ENCODE measurements around the gene AOPEP.
"Not testable (repeated sequence)": the region's sequence is repeated elsewhere in the genome, so short reads cannot be mapped to it uniquely, and the experiment has no call there.

Gene AOPEP

GRCh38 chr9:94965631-94966030, 239.1 kb downstream of the AOPEP start:
- not testable (repeated sequence) for DNase-seq (ENCODE audit: low spot score)

GRCh38 chr9:94966046-94966445, 239.5 kb downstream of the AOPEP start:
- not testable (repeated sequence) for DNase-seq (ENCODE audit: low spot score)

- no peak for DNase-seq (ENCODE audit: low spot score)
Measured at GRCh38 chr9:94967482-94967881, 241.0 kb downstream of the AOPEP start.

- DNase-seq (ENCODE audit: low spot score) = no peak
Measured at GRCh38 chr9:94971378-94972131, 245.1 kb downstream of the AOPEP start.

GRCh38 chr9:94973451-94973941, 247.0 kb downstream of the AOPEP start:
- DNase-seq (ENCODE audit: low spot score) = no peak

- DNase-seq (ENCODE audit: low spot score) = no peak
Measured at GRCh38 chr9:94974154-94974879, 247.8 kb downstream of the AOPEP start.

GRCh38 chr9:94975480-94975879, 249.0 kb downstream of the AOPEP start:
- no peak for DNase-seq (ENCODE audit: low spot score)

- DNase-seq (ENCODE audit: low spot score) = no peak
Measured at GRCh38 chr9:94976077-94976476, 249.6 kb downstream of the AOPEP start.

- DNase-seq (ENCODE audit: low spot score) = no peak
Measured at GRCh38 chr9:94977416-94977815, 250.9 kb downstream of the AOPEP start.

GRCh38 chr9:94979904-94980507, 253.5 kb downstream of the AOPEP start:
- DNase-seq (ENCODE audit: low spot score) = no peak

- peak; percentile 66 for DNase-seq (ENCODE audit: low spot score)
Measured at GRCh38 chr9:94980947-94981722, 254.6 kb downstream of the AOPEP start.

GRCh38 chr9:94981723-94982090, 255.2 kb downstream of the AOPEP start:
- no peak for DNase-seq (ENCODE audit: low spot score)

GRCh38 chr9:94982211-94982610, 255.7 kb downstream of the AOPEP start:
- DNase-seq (ENCODE audit: low spot score) = no peak

- no peak for DNase-seq (ENCODE audit: low spot score)
Measured at GRCh38 chr9:94983552-94983951, 257.1 kb downstream of the AOPEP start.

GRCh38 chr9:94984891-94985476, 258.5 kb downstream of the AOPEP start:
- DNase-seq (ENCODE audit: low spot score) = no peak

GRCh38 chr9:94985649-94986048, 259.1 kb downstream of the AOPEP start:
- DNase-seq (ENCODE audit: low spot score) = no peak

- DNase-seq (ENCODE audit: low spot score) = no peak
Measured at GRCh38 chr9:94987731-94988130, 261.2 kb downstream of the AOPEP start.

- DNase-seq (ENCODE audit: low spot score) = no peak
Measured at GRCh38 chr9:94990897-94991561, 264.5 kb downstream of the AOPEP start.

GRCh38 chr9:94991961-94992907, 265.7 kb downstream of the AOPEP start:
- DNase-seq (ENCODE audit: low spot score) = no peak
